M059J (cell line): ENCODE results near the gene RIPK3. TPM values are rescaled to one million over a fixed set of nuclear protein-coding genes. Genes with fewer than 3 reads are reported as not detected.

ENCODE experiments used
- DNase-seq: peaks from one replicate; pipeline ENCODE4 v3.0.0-alpha.2; 2012; ENCODE audit warnings: low read depth
- total RNA-seq: library from RNA; depleted of rRNA; stranded (reverse); fragments of >200 nt; shearing (Covaris generic); gene quantifications from 2 replicates; pipeline ENCODE4 v1.2.3, GENCODE V29; 2014; rRNA removed

The RIPK3 gene
- total RNA-seq, 1 experiment from 2014 or later = not detected

DNA sequence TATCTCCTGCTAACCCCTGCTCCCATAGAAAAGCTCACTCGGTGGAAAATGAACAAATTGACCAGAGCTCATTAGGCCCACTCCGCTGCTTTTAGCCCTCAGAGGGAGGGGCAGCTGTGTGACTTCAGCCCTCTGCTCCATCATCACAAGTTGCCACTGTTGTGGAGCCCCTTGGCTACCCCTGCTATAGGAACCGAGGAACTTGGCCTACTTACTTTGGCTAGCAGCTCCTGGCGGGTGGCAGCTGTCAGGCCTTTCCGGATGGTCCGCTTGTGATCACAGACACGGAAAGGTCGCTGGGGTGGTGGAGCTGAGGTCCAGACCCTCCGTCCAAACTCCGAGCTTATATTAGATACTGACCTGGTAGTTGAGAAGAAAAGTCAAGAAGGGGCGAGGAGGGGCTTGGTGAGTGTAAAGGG lies 32.6 kb downstream of the RIPK3 start:
- DNase-seq = no peak

DNA sequence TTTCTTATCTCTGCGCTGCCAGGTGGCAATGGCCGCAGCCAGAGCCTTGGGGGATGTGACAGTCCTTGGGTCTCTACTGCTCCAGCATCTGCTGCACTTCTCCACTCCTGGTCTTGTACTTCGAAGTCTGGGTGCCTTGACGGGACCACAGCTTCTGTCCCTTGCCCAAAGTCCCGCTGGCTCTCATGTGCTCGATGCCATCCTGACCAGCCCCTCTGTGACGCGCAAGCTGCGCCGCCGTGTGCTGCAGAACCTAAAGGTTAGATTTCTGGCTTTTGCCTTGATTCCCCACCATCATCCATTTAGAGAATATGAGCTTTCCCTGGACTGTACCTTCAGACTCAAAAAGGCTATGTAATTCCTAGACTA lies 35.8 kb downstream of the RIPK3 start:
- DNase-seq = no peak

DNA sequence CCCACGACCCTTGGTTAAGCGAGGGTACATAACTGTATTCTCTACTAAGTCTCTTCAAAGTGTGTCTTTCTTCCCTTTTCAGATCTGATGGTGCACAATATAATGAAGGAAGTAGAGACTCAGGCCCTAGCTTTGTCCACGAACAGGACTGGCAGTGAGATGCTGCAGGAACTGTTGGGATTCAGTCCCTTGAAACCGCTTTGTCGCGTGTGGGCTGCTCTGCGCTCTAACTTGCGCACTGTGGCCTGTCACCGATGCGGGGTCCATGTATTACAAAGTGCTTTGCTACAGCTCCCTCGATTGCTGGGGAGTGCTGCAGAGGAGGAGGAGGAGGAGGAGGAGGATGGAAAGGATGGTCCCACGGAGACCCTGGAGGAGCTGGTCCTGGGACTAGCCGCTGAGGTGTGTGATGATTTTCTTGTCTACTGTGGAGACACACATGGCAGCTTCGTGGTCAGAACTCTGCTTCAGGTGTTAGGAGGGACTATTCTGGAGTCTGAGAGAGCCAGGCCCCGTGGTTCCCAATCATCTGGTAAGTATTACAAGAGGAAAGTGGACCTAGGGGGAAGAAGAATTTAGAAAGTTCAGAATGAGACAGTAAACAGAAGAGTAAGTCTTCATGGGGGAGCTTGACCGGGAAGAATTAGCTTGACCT lies 39.3 kb downstream of the RIPK3 start:
- DNase-seq = no peak

DNA sequence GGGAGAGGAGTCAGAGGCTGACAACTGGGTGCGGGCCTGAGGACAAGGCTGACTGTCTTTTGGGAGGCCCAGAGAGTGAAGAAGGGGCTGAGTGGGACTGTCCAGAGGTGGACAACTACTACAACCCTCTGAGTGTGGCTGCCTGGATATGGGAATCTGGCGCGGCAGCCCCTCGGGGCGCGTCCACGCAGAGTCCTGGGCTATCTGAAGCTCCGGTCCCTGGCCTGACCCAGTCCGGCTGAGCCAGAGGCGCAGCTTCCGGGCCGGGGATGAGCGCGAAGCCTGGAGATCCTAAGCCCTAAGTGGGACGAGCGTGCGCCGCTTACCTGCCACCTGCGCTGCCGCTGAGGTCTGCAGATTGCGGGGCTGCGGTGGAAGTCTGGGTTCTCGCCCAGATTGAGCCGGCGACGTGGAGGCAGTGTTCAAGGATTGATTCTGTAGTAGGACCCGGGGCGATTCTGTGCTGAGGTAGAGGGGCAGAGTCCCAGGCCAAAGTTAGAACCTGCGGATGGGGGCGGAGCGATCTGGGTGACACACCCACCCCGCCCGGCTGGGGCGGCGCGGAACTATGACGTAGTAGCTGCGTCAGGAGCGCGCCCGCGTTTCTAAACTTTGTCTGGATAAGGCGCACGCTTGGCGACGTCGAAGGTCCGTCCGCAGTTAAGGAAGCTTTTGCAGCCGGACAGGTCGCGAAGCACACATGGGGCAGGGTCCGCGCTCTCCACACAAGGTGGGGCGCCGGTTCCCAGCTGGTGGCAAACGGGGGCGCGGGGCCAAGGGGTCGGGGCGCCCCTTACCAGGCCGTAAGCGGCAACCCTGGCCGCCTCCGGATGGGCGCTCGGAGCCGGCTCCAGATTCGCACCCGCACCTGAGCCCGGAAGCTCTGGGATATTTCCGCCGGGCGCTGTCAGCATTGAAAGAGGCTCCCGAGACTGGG lies 40.3 kb downstream of the RIPK3 start, which contains the start of the genes DHRS1 and NOP9:
TSS of gene DHRS1 (minus strand) at position 526 of the 937 bp plus-strand sequence. CDS start 674 bp downstream, outside the sequence.
TSS of gene NOP9 (plus strand) at position 596 of the 937 bp plus-strand sequence. CDS start at position 701, 105 bp downstream.
- peak; percentile 83 for DNase-seq

DNA sequence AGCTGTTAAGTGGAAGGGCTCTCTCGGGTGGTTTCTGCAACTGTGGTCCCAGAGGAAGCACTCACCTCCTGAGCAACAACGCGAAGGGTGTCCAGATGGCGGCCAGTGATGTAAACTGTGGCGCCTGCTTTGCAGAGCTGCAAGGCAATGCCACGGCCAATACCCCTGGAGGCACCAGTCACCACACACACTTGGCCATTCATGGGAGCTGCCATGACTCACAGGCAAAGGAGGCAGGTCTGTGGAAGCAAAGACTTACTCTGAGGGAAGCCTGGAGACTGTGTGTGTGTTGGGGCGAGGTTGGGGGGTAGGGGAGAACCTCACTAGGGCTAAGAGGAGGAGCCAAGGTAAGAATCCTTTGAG lies 40.9 kb downstream of the RIPK3 start:
- peak; percentile 95 for DNase-seq

DNA sequence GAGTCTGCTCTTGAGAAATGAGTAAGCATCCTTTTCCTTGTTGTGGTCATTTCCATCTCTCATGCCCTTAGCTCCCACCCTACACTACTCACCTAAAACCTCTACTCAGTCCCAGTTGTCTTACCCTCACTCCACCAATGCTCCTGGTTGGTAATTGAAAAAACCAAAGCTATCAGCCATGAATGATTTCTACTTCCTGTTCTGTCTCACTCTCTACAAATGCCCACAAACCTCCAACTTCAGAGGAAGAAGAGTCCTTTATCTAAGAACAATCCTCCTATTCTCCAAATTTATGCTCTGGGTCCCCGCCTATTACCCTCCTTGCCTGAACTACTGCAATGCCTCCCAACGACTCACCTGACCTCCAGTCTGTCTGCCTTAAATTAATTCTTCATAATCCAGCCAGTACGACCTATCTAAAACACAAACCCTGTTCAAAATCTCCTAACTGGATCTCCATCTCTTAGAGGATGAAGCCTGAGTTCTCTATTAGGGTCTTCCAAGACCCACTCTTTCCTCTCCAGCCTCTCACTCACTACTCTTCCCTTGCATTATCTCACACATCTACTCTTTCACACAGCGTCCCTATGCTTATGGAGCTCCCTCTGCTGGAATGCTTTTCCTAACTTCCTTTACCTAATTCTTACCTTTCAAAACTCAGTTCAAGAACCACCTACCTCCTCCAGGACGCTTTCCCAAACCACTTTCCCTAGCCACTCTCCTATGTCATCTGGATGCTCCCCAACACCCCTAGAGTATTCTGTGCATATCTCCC lies 42.4 kb downstream of the RIPK3 start:
- peak; percentile 42 for DNase-seq

DNA sequence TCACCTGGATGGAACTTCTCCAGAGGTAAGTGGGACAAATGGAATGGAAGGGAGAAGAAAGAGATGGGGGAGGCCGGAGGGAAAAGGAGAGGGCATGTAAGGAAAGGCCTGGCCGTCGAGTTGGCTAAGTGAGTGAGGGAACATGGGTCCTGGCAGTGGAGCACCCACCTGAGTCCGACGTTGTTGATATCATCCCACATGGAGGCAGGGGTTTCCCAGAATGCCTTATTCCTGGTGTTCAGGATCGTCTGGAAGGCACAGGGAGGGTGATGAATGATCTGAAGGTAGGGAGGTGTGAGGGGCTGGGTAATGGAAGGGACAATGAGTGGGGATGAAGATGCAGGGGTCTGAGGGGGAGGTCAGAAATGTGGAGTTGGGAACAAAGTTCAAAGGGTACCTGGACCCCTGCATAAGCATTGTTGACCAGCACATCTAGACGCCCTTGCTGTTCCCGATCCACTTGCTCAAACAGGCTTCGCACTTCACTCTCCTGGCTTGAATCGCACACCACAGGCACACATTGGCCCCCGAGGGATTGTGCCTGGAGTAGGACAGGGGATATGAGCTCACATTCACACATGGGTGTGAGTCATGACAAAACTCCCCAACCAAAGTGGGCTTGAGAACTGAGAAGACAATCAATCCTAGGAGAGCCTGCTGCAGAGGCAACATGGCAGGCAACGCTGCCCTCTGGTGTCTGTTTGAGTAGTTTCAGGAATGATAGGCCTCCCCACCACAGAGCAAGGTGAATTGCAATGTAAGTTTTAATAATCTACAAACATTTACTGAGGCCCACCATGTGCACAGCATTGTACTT lies 43.2 kb downstream of the RIPK3 start:
- DNase-seq = peak; percentile 87

DNA sequence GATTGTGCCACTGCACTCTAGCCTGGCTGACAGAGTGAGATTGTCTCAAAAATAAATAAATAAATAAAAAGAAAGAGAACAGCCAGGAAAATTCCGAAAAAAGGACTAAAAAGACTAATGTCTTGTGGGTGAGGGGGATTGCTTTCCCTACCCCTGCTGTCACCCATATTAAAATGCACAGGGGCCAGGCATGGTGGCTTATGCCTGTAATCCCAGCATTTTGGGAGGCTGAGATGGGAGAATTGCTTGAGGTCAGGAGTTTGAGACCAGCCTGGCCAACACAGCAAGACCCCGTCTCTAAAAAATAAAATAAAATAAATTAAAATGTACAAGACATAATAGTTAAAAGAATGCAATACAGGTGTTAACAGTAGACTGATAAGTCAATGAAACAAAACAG lies 46.3 kb downstream of the RIPK3 start:
- no peak for DNase-seq

DNA sequence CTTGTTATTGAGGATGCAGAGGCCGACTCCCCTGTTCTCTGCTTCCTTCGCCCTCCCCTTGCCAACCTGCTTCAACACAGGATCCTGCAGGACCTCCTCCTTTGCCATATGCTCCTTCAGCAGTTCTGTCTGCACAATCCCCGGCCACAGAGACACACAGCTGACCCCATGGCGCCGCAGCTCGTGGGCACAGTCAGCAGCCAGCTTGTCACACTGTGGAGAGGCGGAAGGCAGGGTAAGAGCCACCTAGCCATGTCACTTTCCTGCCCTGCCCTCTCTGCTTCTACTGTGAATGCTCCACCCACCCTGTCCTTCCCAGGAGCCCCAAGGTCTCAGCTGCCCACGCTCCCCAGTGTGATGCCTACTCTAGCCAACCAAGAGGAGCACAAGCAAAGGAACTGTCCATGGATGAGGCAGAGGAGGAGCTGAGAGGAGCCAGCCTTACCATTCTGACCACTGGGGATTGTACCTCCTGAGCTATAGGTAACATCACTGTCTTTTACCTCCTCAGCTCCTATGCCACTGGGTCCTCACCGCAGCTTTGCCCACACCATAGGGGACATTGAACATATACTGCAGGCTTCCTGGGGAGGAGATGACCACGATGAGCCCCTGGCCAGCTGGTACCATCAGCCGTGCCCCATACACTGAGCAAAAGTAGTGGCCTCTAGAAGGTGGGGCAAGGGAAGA lies 47.5 kb downstream of the RIPK3 start:
- no peak for DNase-seq

DNA sequence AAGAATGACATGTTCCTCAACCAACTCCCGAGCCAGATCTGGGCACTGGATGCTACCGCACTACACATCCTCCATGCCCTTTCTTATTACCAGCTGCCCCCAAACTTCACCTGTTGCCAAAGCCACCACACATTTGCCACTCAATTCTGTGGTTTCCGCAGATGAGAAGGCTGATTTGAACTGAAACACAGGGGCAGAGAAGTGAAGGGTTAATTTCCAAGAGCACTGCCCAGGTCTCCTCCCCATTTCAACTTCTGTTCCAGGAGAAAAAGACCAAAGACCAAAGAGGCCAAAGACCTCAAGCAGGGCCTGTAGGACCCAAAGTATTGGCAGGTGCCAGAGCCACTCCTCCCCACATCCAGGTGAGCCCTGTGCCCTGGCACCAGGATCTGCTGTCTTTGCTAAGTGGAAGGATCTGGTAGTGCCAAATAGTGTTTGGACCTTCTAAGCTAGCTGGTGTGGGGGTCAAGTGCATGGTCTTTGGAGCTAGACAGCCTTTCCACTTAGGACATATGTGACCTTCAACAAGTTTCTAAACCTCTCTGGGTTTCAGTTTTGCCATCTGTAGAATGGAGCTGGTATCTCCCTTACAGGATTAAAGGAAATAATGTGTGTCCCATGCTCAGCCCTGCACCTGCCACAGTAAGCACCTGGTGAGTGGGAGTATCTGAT lies 48.2 kb downstream of the RIPK3 start:
- DNase-seq = no peak

DNA sequence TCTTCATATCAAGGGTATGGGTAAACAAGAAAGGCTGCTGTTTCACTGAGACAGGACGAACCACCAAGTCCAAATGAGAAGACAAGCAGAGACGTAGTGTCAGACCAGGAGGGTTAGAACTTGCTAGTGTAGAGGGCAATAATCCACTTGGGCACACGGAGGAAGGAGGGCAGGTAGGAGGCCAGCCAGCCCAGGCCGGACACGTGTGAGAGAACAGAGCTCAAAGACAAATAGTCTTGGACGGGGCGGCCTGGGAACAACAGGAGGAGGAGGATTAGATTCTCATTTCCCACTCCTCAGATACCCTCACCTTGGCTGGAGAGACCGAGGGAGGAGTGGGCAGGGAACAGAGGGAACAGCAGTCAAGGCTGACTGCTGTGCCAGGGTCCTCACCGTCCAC lies 49.0 kb downstream of the RIPK3 start:
- no peak for DNase-seq

DNA sequence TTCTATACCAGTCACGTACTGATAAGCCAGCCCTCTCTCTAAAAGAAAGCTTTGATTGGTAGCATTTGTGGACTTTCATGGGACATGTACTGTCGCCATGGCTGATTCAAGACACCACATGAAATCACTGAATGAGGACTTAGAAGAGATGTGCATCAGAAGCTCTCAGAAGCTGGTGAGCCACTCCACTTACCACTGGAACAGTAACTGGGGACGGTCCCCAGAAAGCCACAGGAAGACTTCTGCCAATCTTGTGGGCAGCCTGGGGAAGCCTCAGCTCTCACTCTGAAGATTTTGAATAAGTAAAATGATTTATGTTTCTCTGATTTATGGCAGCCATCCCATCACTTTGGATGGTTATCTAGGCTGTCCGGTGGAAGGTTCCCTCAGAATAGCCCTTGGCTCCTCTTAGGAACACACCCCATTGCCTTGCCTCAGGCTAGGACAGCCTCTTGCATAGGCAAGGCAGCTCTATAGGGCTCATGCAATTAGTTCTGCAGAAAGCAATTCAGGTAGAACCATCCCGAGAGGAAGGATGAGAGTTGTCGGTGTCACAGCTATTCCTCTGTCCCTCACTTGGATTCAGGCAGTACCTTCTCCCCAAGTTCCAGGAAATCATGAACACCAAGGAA lies 50.0 kb downstream of the RIPK3 start:
- DNase-seq = no peak

DNA sequence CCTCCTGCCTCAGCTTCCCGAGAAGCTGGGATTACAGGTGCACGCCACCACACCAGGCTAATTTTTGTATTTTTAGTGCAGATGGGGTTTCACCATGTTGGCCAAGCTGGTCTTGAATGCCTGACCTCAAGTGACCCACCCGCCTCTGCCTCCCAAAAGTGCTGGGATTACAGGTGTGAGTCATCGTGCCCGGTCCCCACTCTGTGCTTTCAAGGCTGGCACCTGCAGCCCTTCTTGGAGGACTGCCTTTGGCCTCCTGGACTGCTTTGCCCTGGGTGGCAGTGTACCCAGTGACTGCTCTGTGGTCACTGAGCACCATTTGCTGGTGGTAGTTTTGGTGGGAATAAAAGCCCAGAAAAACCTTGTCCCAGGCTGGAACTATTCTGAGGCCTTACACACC lies 52.8 kb downstream of the RIPK3 start:
- DNase-seq = peak; percentile 13

Other genes starting within 250 kb of the RIPK3 start
- 3.5 and 15.6 TPM in 2 replicates for gene PCK2, start 245.7 kb downstream of the RIPK3 start, total RNA-seq
- gene DCAF11, start 225.2 kb downstream of the RIPK3 start, total RNA-seq = 67.7 and 78.7 TPM in 2 replicates
- gene NRL, start 225.0 kb downstream of the RIPK3 start, total RNA-seq = 1.3 and 4.9 TPM in 2 replicates
- gene FITM1, start 209.3 kb downstream of the RIPK3 start, total RNA-seq = 0.27 TPM in 1 of 2 replicates, not detected in the other
- 358 and 437 TPM in 2 replicates for gene PSME1, start 203.8 kb downstream of the RIPK3 start, total RNA-seq
- gene EMC9, start 198.4 kb downstream of the RIPK3 start, total RNA-seq = 30.1 and 30.6 TPM in 2 replicates
- 342 and 389 TPM in 2 replicates for gene PSME2, start 193.4 kb downstream of the RIPK3 start, total RNA-seq
- 64.9 and 68.0 TPM in 2 replicates for gene RNF31, start 192.5 kb downstream of the RIPK3 start, total RNA-seq
- 153 and 160 TPM in 2 replicates for gene IRF9, start 178.7 kb downstream of the RIPK3 start, total RNA-seq
- 1.3 and 4.8 TPM in 2 replicates for gene REC8, start 167.9 kb downstream of the RIPK3 start, total RNA-seq
- gene IPO4, start 151.2 kb downstream of the RIPK3 start, total RNA-seq = 26.8 and 141 TPM in 2 replicates
- gene TM9SF1, start 144.6 kb downstream of the RIPK3 start, total RNA-seq = 132 and 141 TPM in 2 replicates
- not detected in 2 replicates for gene TSSK4, start 134.3 kb downstream of the RIPK3 start, total RNA-seq
- 36.5 and 44.8 TPM in 2 replicates for gene CHMP4A, start 126.5 kb downstream of the RIPK3 start, total RNA-seq
- gene MDP1, start 123.9 kb downstream of the RIPK3 start, total RNA-seq = 16.9 and 23.4 TPM in 2 replicates
- 335 and 388 TPM in 2 replicates for gene NEDD8, start 107.6 kb downstream of the RIPK3 start, total RNA-seq
- 85.6 and 114 TPM in 2 replicates for gene GMPR2, start 107.1 kb downstream of the RIPK3 start, total RNA-seq
- gene TINF2, start 97.4 kb downstream of the RIPK3 start, total RNA-seq = 45.9 and 58.1 TPM in 2 replicates
- 0.05 and 0.12 TPM in 2 replicates for gene TGM1, start 76.8 kb downstream of the RIPK3 start, total RNA-seq
- 15.4 and 17.7 TPM in 2 replicates for gene RABGGTA, start 68.4 kb downstream of the RIPK3 start, total RNA-seq
- gene DHRS1, start 40.2 kb downstream of the RIPK3 start, total RNA-seq = 15.4 and 20.9 TPM in 2 replicates
- 8.9 and 14.0 TPM in 2 replicates for gene NOP9, start 40.1 kb downstream of the RIPK3 start, total RNA-seq
- gene CIDEB, start 32.0 kb downstream of the RIPK3 start, total RNA-seq = not detected in 2 replicates
- gene LTB4R2, start 29.9 kb downstream of the RIPK3 start, total RNA-seq = 0.64 and 1.2 TPM in 2 replicates
- 0.98 and 1.9 TPM in 2 replicates for gene LTB4R, start 28.5 kb downstream of the RIPK3 start, total RNA-seq
- not detected in 2 replicates for gene ADCY4, start 4.9 kb downstream of the RIPK3 start, total RNA-seq
- 0.37 and 0.44 TPM in 2 replicates for gene NFATC4, start 28.2 kb upstream of the RIPK3 start, total RNA-seq
- gene NYNRIN, start 59.0 kb upstream of the RIPK3 start, total RNA-seq = not detected in 2 replicates
- 0.15 and 1.2 TPM in 2 replicates for gene CBLN3, start 89.7 kb upstream of the RIPK3 start, total RNA-seq
- 12.9 and 18.4 TPM in 2 replicates for gene KHNYN, start 90.0 kb upstream of the RIPK3 start, total RNA-seq
- 12.4 and 13.2 TPM in 2 replicates for gene SDR39U1, start 102.8 kb upstream of the RIPK3 start, total RNA-seq
- gene CMA1, start 168.3 kb upstream of the RIPK3 start, total RNA-seq = not detected in 2 replicates
- not detected in 2 replicates for gene CTSG, start 236.3 kb upstream of the RIPK3 start, total RNA-seq